HepG2 (cell line): ENCODE data around the gene ENTPD6. TPM values are rescaled to one million over a fixed set of nuclear protein-coding genes. Genes with fewer than 3 reads are reported as not detected.

Experiments used
- ATF3 ChIP-seq: sonication (generic); formaldehyde crosslinking; IDR thresholded peaks from 2 replicates; pipeline ENCODE4 v1.4.0; 2020; ENCODE audit warnings: missing genetic modification reagents
- BRCA1 ChIP-seq: sonication (generic); formaldehyde crosslinking; IDR thresholded peaks from 2 replicates; pipeline ENCODE4 v1.4.0; 2020; ENCODE audit warnings: missing genetic modification reagents
- DNMT1 ChIP-seq: sonication (generic); formaldehyde crosslinking; IDR thresholded peaks from 2 replicates; pipeline ENCODE4 v1.5.1; 2020; ENCODE audit warnings: mild to moderate bottlenecking, missing genetic modification reagents
- MAF1 ChIP-seq: sonication (generic); formaldehyde crosslinking; IDR thresholded peaks from 2 replicates; pipeline ENCODE4 v1.5.0; 2020; ENCODE audit warnings: missing genetic modification reagents, borderline replicate concordance
- NBN ChIP-seq: fragments of 450-650 bp; conservative IDR thresholded peaks from 2 replicates; pipeline ENCODE4 v1.6.1; 2017
- PHB2 ChIP-seq: fragments of 450-650 bp; IDR thresholded peaks from 2 replicates; pipeline ENCODE4 v1.6.1; 2018; ENCODE audit not compliant: partially characterized antibody
- TEF ChIP-seq: sonication (generic); formaldehyde crosslinking; IDR thresholded peaks from 2 replicates; pipeline ENCODE4 v1.5.0; 2020; ENCODE audit warnings: missing genetic modification reagents
- TMF1 ChIP-seq: sonication (generic); formaldehyde crosslinking; IDR thresholded peaks from 2 replicates; pipeline ENCODE4 v1.8.1; 2022; ENCODE audit warnings: low read depth, missing genetic modification reagents
- ZNF3 ChIP-seq: IDR thresholded peaks from 2 replicates; pipeline ENCODE4 v1.7.0; 2017; ENCODE audit warnings: inconsistent platforms
- ZNF549 ChIP-seq: sonication (generic); formaldehyde crosslinking; IDR thresholded peaks from 2 replicates; pipeline ENCODE4 v1.5.0; 2020; ENCODE audit warnings: missing genetic modification reagents
- ZNF839 ChIP-seq: sonication (generic); formaldehyde crosslinking; IDR thresholded peaks from 2 replicates; pipeline ENCODE4 v1.4.0; 2020; ENCODE audit warnings: missing genetic modification reagents, mild to moderate bottlenecking, borderline replicate concordance
- polyA plus RNA-seq, 8 experiments: library from polyadenylated mRNA; depleted of rRNA in 3 of 8; stranded (reverse) in 7 of 8; unstranded in 1 of 8; fragments of >200 nt; fragmentation: Illumina TruSeq in 4 of 8; extraction: Trizol in 4 of 8; gene quantifications; 2 replicates each; pipeline versions ENCODE4 v1.2.1 to v1.2.3, GENCODE V29; 2011 to 2016; ENCODE audit warnings: low read depth in 4 of 8, missing spikeins in 1 of 8, mixed read lengths in 1 of 8; ENCODE audit not compliant: insufficient read depth in 1 of 8
- total RNA-seq, 5 experiments: library from RNA; depleted of rRNA; stranded (reverse); fragments of >200 nt; fragmentation: Illumina TruSeq; extraction: Trizol; gene quantifications; 2 replicates each; pipeline ENCODE4 v1.2.3, GENCODE V29; 2016; ENCODE audit warnings: low read depth in 1 of 5
- TF ChIP-seq, protein P1 (sequence below): sonication (generic); formaldehyde crosslinking; IDR thresholded peaks from 2 replicates; pipeline ENCODE4 v1.9.0; 2021; ENCODE audit warnings: mild to moderate bottlenecking, missing genetic modification reagents
- TF ChIP-seq, protein P2 (sequence below): sonication (generic); formaldehyde crosslinking; IDR thresholded peaks from 2 replicates; pipeline ENCODE4 v1.9.0; 2022; ENCODE audit warnings: missing genetic modification reagents, mild to moderate bottlenecking, borderline replicate concordance
- TF ChIP-seq, protein P3 (sequence below): sonication (generic); formaldehyde crosslinking; IDR thresholded peaks from 2 replicates; pipeline ENCODE4 v1.4.0; 2020; ENCODE audit warnings: missing genetic modification reagents, borderline replicate concordance

The ENTPD6 gene
- total and polyA plus RNA-seq, 2 of the 13 experiments (the other 11 are each of a cell fraction or from before 2014, with no cell fraction given), result 164 to 172 TPM

DNA sequence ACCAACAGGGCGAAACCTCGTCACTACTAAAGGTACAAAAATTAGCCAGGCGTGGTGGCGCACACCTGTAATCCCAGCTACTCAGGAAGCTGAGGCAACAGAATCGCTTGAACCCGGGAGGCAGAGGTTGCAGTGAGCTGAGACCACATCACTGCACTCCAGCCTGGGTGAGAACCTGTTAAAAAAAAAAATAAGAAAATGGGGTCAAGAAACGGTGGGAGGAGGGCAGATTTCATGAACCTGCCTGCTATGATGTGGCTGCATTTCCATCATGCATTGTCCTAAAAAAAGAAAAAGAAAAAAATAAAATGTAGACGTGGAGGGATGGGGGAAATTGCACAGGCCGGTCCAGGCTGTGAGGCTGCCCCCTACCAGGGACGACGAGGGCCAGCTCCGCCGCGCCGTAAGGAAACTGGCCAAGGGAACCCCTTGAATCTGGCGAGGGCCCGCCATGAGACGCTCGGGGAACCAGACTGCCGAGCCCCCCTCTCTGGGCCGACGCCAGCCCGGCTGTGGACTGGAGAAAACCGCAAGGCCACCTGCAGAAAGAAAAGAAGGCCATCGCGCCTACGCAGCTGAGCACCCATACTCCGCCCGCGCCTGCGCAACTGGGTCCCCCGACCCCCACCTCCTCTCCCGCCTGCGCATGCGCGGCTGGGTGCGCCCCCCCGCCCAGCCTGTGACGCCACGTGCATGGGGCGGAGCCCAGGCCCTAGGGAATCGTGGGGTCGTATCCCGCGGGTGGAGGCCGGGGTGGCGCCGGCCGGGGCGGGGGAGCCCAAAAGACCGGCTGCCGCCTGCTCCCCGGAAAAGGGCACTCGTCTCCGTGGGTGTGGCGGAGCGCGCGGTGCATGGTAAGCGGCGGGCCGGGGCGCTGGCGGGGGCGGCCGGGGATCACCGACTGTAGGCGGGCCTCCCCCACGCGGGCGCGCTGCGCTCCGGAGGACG, at the start of gene ENTPD6 (continued):
- TF ChIP-seq TEF (CRISPR knock-in tag) (0 out of 2 replicates have a peak, but pooled peaks have one; percentile 31), TMF1 (peak; percentile 89; the same call in 1 of the 2 replicates), ZNF549 (CRISPR knock-in tag) (peak; percentile 90), DNMT1 (no peak; the same call in 1 of the 2 replicates), BRCA1 (CRISPR knock-in tag) (0 out of 2 replicates have a peak, but pooled peaks have one; percentile 30), ZNF839 (CRISPR knock-in tag) (no peak), NBN (no peak), MAF1 (CRISPR knock-in tag) (no peak), ZNF3 (CRISPR knock-in tag) (no peak), PHB2 (no peak), ATF3 (CRISPR knock-in tag) (no peak; the same call in 1 of the 2 replicates)
- TF ChIP-seq, protein P1, sequence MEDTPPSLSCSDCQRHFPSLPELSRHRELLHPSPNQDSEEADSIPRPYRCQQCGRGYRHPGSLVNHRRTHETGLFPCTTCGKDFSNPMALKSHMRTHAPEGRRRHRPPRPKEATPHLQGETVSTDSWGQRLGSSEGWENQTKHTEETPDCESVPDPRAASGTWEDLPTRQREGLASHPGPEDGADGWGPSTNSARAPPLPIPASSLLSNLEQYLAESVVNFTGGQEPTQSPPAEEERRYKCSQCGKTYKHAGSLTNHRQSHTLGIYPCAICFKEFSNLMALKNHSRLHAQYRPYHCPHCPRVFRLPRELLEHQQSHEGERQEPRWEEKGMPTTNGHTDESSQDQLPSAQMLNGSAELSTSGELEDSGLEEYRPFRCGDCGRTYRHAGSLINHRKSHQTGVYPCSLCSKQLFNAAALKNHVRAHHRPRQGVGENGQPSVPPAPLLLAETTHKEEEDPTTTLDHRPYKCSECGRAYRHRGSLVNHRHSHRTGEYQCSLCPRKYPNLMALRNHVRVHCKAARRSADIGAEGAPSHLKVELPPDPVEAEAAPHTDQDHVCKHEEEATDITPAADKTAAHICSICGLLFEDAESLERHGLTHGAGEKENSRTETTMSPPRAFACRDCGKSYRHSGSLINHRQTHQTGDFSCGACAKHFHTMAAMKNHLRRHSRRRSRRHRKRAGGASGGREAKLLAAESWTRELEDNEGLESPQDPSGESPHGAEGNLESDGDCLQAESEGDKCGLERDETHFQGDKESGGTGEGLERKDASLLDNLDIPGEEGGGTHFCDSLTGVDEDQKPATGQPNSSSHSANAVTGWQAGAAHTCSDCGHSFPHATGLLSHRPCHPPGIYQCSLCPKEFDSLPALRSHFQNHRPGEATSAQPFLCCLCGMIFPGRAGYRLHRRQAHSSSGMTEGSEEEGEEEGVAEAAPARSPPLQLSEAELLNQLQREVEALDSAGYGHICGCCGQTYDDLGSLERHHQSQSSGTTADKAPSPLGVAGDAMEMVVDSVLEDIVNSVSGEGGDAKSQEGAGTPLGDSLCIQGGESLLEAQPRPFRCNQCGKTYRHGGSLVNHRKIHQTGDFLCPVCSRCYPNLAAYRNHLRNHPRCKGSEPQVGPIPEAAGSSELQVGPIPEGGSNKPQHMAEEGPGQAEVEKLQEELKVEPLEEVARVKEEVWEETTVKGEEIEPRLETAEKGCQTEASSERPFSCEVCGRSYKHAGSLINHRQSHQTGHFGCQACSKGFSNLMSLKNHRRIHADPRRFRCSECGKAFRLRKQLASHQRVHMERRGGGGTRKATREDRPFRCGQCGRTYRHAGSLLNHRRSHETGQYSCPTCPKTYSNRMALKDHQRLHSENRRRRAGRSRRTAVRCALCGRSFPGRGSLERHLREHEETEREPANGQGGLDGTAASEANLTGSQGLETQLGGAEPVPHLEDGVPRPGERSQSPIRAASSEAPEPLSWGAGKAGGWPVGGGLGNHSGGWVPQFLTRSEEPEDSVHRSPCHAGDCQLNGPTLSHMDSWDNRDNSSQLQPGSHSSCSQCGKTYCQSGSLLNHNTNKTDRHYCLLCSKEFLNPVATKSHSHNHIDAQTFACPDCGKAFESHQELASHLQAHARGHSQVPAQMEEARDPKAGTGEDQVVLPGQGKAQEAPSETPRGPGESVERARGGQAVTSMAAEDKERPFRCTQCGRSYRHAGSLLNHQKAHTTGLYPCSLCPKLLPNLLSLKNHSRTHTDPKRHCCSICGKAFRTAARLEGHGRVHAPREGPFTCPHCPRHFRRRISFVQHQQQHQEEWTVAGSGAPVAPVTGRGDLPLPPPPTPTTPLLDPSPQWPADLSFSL, result no peak
- TF ChIP-seq, protein P2, sequence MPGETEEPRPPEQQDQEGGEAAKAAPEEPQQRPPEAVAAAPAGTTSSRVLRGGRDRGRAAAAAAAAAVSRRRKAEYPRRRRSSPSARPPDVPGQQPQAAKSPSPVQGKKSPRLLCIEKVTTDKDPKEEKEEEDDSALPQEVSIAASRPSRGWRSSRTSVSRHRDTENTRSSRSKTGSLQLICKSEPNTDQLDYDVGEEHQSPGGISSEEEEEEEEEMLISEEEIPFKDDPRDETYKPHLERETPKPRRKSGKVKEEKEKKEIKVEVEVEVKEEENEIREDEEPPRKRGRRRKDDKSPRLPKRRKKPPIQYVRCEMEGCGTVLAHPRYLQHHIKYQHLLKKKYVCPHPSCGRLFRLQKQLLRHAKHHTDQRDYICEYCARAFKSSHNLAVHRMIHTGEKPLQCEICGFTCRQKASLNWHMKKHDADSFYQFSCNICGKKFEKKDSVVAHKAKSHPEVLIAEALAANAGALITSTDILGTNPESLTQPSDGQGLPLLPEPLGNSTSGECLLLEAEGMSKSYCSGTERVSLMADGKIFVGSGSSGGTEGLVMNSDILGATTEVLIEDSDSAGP, result no peak; the same call in 1 of the 2 replicates
- TF ChIP-seq, protein P3, sequence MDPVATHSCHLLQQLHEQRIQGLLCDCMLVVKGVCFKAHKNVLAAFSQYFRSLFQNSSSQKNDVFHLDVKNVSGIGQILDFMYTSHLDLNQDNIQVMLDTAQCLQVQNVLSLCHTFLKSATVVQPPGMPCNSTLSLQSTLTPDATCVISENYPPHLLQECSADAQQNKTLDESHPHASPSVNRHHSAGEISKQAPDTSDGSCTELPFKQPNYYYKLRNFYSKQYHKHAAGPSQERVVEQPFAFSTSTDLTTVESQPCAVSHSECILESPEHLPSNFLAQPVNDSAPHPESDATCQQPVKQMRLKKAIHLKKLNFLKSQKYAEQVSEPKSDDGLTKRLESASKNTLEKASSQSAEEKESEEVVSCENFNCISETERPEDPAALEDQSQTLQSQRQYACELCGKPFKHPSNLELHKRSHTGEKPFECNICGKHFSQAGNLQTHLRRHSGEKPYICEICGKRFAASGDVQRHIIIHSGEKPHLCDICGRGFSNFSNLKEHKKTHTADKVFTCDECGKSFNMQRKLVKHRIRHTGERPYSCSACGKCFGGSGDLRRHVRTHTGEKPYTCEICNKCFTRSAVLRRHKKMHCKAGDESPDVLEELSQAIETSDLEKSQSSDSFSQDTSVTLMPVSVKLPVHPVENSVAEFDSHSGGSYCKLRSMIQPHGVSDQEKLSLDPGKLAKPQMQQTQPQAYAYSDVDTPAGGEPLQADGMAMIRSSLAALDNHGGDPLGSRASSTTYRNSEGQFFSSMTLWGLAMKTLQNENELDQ (CRISPR knock-in tag), result peak; percentile 15; the same call in 1 of the 2 replicates
